Measurements from ENCODE around the gene RIPPLY1.

Gene RIPPLY1

GRCh38 chrX:106903291-106903824 lies at the start of gene RIPPLY1:
Gene RIPPLY1, minus strand, starts transcription at chrX:106903341. Its CDS starts 54 bp downstream, at chrX:106903287.
- no peak for DNase-seq (ENCODE audit: low spot score)
- no peak within 1 kb of the TSS for H3K27ac ChIP-seq
- H3K4me3 ChIP-seq = no peak within 1 kb of the TSS
- TF ChIP-seq CTCF (IDR thresholded peaks at IDR 0.05) = no peak

- H3K4me3 ChIP-seq = no peak overlapping the region
- H3K27ac ChIP-seq = no peak overlapping the region
- DNase-seq (ENCODE audit: low spot score) = no peak
- no peak for TF ChIP-seq CTCF (IDR thresholded peaks at IDR 0.05)
These were observed 49.4 kb upstream of the RIPPLY1 start for GRCh38 chrX:106952538-106952937.

- no peak for DNase-seq (ENCODE audit: low spot score)
- Histone ChIP-seq H3K4me3 (no peak overlapping the region), H3K27ac (no peak overlapping the region)
- TF ChIP-seq CTCF (IDR thresholded peaks at IDR 0.05) = no peak
These were observed 48.9 kb upstream of the RIPPLY1 start for GRCh38 chrX:106952089-106952488.

- no peak for DNase-seq (ENCODE audit: low spot score)
- Histone ChIP-seq H3K27ac (no peak overlapping the region), H3K4me3 (no peak overlapping the region)
- no peak for TF ChIP-seq CTCF (IDR thresholded peaks at IDR 0.05)
These were observed 48.1 kb upstream of the RIPPLY1 start for GRCh38 chrX:106951230-106951629.

GRCh38 chrX:106950381-106950780 lies 47.2 kb upstream of the RIPPLY1 start:
- TF ChIP-seq CTCF (IDR thresholded peaks at IDR 0.05) = no peak
- Histone ChIP-seq H3K4me3 (no peak overlapping the region), H3K27ac (no peak overlapping the region)
- DNase-seq (ENCODE audit: low spot score) = no peak

- no peak for TF ChIP-seq CTCF (IDR thresholded peaks at IDR 0.05)
- DNase-seq (ENCODE audit: low spot score) = no peak
- Histone ChIP-seq H3K27ac (no peak overlapping the region), H3K4me3 (no peak overlapping the region)
These were observed 46.2 kb upstream of the RIPPLY1 start for GRCh38 chrX:106949366-106949765.

- DNase-seq (ENCODE audit: low spot score) = no peak
- no peak for TF ChIP-seq CTCF (IDR thresholded peaks at IDR 0.05)
These were observed 45.5 kb upstream of the RIPPLY1 start for GRCh38 chrX:106948641-106949040.

More at GRCh38 chrX:106948641-106949040, 45.5 kb upstream of the RIPPLY1 start:
- no peak overlapping the region for H3K27ac ChIP-seq
- H3K4me3 ChIP-seq = no peak overlapping the region
